HG03558 (cell line): ENCODE data around the gene FHIP1B.

Experiments used
- ATAC-seq: cut with Tn5 transposase; IDR thresholded peaks from one replicate; pipeline ENCODE4 v1.9.1; 2021; ENCODE audit warnings: moderate number of reproducible peaks; ENCODE audit not compliant: unreplicated experiment; ENCODE audit errors: extremely low read depth

The FHIP1B gene

GRCh38 chr11:6203327-6203726, 31.1 kb downstream of the FHIP1B start:
- no peak for ATAC-seq

DNA sequence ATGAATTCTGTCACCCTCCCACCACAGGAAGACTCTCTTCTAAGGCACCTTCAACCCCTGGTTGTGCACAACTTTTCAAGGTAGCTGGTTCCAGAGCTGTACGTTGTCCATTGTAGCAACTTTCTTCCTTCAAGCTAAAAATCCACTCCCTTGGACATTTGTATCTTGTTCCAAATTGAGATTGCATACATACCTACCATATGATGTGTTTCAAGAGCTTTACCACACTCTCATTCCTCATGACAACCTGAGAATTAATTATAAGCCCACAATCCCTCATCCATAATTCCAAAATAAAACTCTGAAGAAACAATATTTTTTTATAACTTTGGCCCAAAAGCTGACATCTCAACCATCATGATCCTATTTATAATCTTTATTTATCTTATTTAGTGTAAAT, 32.4 kb downstream of the FHIP1B start:
- ATAC-seq: no peak

DNA sequence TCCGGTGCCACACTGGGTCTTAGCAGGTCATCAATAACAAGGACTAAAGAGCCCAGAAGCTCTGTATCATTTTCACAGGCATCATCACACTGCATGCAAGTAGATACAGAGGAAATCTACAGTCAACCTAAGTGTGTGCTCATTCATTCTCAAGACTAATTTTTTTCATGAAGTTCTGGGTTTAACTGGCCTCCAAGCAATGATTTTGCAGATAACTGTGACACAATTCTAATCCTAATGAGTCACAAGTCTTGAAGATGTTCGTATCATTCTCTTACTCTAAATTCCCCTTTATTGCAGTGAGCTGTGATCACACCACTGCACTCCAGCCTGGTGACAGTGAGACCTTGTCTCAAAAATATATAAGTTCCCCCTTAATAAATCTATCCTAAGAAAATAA, 33.0 kb downstream of the FHIP1B start:
- no peak for ATAC-seq

DNA sequence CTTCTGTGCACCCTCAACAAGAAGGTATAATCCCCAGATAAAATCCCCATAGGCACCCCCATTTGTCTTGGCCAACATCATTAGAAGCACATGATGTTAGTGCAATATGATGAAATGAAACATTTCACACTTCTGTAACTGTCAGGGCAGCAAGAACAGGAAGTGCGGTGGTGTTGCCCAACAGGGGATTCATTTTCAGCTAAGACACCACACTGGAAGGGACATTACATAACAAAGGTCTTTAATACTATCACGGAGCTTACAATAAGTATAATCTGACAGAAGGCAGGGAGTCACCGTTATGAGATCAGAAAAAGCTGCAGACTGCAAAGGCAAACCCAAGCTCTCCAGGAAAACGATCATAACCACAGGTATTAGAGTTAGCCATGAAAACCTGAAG, 33.5 kb downstream of the FHIP1B start:
- no peak for ATAC-seq

DNA sequence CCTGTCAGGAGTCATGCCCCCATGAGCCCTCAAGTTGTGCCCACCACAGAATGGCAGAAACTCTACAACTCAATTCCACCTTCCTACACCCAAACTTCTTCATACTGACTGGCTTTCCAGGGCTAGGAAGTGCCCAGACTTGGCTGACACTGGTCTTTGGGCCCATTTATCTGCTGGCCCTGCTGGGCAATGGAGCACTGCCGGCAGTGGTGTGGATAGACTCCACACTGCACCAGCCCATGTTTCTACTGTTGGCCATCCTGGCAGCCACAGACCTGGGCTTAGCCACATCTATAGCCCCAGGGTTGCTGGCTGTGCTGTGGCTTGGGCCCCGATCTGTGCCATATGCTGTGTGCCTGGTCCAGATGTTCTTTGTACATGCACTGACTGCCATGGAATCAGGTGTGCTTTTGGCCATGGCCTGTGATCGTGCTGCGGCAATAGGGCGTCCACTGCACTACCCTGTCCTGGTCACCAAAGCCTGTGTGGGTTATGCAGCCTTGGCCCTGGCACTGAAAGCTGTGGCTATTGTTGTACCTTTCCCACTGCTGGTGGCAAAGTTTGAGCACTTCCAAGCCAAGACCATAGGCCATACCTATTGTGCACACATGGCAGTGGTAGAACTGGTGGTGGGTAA, 35.1 kb downstream of the FHIP1B start, which contains the start of gene OR52W1:
OR52W1 (plus strand) TSS at position 51 of the 637 bp plus-strand sequence; CDS start at position 51, 0 bp downstream.
- ATAC-seq: no peak

DNA sequence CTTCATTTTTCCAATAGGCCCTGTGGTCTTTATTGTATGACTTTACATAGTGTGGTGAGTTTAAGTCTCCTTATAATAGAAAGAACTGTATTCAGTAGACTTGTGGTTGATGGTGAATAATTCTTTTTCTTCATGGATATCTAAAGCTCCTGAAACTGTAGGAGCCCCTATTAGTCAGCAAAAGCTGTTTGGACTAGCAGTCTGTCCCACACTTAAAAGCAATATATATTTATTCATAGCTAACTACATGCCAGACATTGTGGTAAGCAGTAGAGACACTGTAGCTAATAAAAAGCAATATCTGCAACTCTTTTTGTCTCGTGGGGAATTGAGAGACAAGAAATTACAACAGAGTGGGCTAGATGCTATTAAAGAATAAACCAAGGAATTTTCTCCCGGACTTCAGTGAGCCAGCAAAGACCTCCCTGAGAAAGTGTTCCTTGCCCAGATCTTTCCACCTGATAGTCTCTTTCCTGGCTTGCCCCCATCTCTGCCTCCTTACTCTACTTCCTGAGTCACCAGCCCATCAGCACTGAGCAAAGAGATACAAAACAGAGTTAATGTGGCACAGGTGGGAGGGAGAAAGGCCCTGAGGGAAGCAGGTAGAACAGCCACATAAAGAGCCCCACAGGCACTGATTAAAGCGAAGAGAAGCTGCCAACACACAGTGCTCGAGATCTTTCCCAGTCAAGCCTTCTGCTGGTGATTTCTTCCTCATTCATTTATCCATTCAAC, 36.8 kb downstream of the FHIP1B start:
- ATAC-seq: no peak

GRCh38 chr11:6196396-6196795, 38.0 kb downstream of the FHIP1B start:
- no peak for ATAC-seq

DNA sequence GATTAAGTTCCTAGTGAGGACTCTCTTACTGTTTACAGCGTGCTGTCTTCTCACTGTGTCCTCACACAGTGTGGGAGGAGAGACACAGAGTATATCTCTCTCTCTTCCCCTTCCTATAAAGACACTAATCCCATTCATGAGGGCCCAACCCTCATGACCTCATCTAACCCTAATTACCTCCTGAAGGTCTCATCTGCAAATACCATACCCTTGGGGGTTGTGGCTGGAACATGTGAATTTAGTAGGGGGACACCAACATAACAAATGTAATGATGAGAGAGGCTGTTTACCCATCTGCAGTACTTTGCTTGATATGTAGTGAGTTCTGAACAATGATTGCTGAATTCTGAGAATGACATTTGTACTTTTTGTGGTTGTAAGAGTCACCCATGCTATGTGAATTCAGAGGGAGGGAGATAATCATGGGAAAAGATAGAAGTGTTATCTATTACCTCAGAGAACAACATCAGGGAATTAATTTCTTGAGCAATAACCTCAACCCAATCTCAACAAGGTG, 40.3 kb downstream of the FHIP1B start:
- no peak for ATAC-seq

DNA sequence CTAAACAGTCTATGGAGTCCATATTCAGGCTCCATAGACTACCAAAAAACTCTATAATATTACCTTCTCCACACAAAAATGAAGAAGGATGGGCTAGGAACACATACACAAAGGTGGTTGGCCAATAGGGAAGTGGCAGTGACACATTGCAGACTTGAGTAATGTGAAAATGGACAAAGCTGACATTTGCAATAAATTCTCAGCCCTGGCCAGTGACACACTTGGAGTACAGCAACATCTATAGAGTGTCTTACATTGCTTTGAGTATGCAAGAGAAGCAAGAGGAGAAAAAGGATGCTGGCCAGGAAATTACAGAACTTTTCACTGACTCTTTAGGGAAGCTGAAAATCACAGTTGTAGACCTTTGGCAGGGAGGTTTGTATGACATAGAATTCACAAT, 42.7 kb downstream of the FHIP1B start:
- no peak for ATAC-seq

GRCh38 chr11:6175440-6175839, 59.0 kb downstream of the FHIP1B start:
- ATAC-seq: no peak

- no peak for ATAC-seq
Observed at GRCh38 chr11:6170226-6170625, 64.2 kb downstream of the FHIP1B start, which contains the start of gene OR52B2. OR52B2 (minus strand) TSS chr11:6170326; CDS start chr11:6170326, 0 bp downstream.
